ENCODE data around the gene KCNH3.

- TF ChIP-seq, protein P1, sequence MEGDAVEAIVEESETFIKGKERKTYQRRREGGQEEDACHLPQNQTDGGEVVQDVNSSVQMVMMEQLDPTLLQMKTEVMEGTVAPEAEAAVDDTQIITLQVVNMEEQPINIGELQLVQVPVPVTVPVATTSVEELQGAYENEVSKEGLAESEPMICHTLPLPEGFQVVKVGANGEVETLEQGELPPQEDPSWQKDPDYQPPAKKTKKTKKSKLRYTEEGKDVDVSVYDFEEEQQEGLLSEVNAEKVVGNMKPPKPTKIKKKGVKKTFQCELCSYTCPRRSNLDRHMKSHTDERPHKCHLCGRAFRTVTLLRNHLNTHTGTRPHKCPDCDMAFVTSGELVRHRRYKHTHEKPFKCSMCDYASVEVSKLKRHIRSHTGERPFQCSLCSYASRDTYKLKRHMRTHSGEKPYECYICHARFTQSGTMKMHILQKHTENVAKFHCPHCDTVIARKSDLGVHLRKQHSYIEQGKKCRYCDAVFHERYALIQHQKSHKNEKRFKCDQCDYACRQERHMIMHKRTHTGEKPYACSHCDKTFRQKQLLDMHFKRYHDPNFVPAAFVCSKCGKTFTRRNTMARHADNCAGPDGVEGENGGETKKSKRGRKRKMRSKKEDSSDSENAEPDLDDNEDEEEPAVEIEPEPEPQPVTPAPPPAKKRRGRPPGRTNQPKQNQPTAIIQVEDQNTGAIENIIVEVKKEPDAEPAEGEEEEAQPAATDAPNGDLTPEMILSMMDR (CRISPR knock-in tag; IDR thresholded peaks at IDR 0.05), result no peak
- no peak for TF ChIP-seq FOXM1 (CRISPR knock-in tag; IDR thresholded peaks at IDR 0.05)
- no peak for TF ChIP-seq ZNF274 (CRISPR knock-in tag; IDR thresholded peaks at IDR 0.05)
- no peak for TF ChIP-seq ZNF652 (CRISPR knock-in tag; IDR thresholded peaks at IDR 0.05; ENCODE audit: borderline replicate concordance, low read depth)
- no peak for TF ChIP-seq AKAP8 (CRISPR knock-in tag; IDR thresholded peaks at IDR 0.05)
- no peak for TF ChIP-seq ZNF431 (CRISPR knock-in tag; IDR thresholded peaks at IDR 0.05; ENCODE audit: borderline replicate concordance, low read depth)
- TF ChIP-seq ZNF232 (CRISPR knock-in tag; IDR thresholded peaks at IDR 0.05; ENCODE audit: borderline replicate concordance), result no peak
- no peak for TF ChIP-seq MAFK (conservative IDR thresholded peaks at IDR 0.05 in 1 of 2, IDR thresholded peaks at IDR 0.05 in 1 of 2; ENCODE audit: low read length in 2 of 2)
Observed at GRCh38 chr12:49529414-49529813, 9.4 kb upstream of the KCNH3 start.

Data from HepG2 (cell line).